C4-2B (cell line): ENCODE results near the gene SMC6.

Source experiments
- H3K27ac ChIP-seq: fragments of 450-650 bp; 2 replicates; pipeline ENCODE4 v1.5.1; 2017
- ZFX ChIP-seq: fragments of 450-650 bp; IDR thresholded peaks from 2 replicates; pipeline ENCODE4 v1.6.1; 2017
- TF ChIP-seq, protein P1 (sequence below): fragments of 450-650 bp; conservative IDR thresholded peaks from 2 replicates; pipeline ENCODE4 v1.5.1; 2017; ENCODE audit warnings: mild to moderate bottlenecking

The SMC6 gene

DNA sequence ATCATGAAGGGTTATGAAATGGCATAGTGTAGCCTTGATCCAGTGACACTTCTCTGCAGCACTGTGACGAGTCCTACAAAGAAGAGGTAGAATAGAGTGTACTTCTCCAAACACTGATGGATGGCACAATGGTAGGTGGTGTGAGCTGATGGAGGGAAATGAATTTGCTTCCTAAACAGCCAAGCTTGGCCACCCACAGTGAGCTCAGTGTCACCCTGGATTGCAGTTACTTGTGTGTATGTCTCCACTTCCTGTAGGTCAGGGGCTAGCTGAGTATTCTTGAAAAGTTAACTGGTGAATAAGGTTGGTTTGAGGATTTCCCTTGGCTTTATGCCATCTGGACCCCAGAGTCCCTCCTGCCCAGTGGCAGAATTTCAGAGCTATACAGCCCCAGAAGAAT is 137.2 kb downstream of the SMC6 start:
- TF ChIP-seq, protein P1, sequence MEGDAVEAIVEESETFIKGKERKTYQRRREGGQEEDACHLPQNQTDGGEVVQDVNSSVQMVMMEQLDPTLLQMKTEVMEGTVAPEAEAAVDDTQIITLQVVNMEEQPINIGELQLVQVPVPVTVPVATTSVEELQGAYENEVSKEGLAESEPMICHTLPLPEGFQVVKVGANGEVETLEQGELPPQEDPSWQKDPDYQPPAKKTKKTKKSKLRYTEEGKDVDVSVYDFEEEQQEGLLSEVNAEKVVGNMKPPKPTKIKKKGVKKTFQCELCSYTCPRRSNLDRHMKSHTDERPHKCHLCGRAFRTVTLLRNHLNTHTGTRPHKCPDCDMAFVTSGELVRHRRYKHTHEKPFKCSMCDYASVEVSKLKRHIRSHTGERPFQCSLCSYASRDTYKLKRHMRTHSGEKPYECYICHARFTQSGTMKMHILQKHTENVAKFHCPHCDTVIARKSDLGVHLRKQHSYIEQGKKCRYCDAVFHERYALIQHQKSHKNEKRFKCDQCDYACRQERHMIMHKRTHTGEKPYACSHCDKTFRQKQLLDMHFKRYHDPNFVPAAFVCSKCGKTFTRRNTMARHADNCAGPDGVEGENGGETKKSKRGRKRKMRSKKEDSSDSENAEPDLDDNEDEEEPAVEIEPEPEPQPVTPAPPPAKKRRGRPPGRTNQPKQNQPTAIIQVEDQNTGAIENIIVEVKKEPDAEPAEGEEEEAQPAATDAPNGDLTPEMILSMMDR = no peak
- no peak for TF ChIP-seq ZFX
- no peak overlapping the region for H3K27ac ChIP-seq

DNA sequence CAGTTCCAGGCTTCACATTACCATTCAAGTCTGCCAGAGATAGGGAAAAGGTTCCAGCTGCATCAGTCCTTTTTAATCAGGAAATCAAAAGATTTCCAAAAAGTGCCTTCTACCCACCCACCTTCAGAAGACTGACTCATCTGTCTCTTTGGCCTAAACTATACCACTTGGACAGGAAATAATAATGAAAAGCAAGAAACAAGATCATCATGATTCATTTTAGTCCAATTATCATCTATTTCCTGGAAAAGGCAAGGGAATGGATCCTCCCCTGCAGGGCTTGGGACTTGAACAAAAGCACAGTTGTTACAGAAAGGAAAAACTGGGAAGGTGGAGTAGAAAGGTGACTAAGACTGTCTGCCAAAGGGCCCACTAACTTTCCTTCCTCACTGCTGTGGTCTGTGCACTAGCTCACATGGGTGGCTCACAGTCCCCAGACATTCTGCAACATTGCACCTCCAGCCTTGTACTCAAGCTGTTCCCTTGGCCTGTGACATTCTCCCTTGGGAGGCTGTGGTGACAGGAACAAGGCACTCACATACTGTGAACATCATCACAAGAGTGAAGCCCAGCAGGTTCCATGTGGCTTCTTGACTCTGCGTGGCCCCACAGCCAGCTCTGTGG is 137.8 kb downstream of the SMC6 start:
- no peak for TF ChIP-seq ZFX
- TF ChIP-seq, protein P1 = no peak
- no peak overlapping the region for H3K27ac ChIP-seq

DNA sequence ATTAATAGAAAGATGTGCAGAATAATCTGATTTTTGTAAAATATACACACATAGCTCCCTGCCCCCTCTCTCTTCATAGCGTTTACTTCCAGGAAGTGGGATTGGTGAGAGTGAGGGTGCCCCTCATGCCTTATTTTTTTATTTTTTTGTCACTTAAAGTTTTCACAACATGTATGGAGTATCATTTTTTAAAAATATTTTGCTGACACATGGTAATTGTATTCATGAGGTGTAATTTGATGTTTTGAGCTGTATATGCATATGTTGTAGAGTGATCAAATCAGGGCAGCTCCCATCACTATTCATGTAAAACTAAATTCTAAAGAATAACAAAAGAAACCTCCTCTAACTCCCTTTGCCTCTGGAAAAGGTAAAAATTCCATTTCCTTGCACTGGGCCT is 138.5 kb downstream of the SMC6 start:
- no peak overlapping the region for H3K27ac ChIP-seq
- no peak for TF ChIP-seq ZFX
- TF ChIP-seq, protein P1 = no peak

DNA sequence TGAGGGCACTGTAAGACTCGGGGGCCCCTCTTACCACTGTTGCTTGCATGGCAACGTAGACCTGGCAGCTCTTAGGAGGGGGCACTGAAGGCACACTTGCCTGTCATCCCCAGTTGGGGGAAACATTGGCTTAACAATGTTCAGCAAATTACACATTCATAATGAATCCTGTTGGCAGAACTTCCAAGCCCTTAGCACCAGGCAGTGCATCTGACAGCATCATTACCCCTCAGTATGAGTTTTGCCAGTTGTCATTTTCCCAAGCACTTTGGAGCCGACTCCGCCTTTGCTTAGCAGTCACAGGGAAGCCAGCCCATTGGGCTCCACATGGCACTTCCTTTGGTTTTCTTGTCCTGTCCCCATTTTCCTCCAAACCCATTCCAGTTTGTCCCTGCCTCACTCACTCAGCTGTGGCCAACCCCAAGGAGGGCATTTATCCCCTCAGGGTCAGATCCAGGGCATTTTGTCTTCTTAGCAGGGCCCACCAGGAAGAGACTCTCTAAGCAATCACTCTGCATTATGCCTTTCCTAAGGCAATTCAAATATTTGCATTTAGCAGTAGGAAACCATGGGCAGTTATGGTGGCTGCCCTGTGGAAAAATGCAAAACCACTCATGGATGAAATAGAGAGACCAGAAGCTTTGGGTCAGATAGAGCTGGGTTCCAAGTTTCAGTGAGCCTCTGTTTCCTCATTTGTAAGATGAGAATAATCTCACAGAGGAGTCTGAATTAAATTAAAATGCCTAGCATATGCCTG is 139.3 kb downstream of the SMC6 start:
- no peak overlapping the region for H3K27ac ChIP-seq
- TF ChIP-seq, protein P1 = no peak
- TF ChIP-seq ZFX = no peak
